Measurements from ENCODE around the gene DNAJC7.

The DNAJC7 gene

DNA sequence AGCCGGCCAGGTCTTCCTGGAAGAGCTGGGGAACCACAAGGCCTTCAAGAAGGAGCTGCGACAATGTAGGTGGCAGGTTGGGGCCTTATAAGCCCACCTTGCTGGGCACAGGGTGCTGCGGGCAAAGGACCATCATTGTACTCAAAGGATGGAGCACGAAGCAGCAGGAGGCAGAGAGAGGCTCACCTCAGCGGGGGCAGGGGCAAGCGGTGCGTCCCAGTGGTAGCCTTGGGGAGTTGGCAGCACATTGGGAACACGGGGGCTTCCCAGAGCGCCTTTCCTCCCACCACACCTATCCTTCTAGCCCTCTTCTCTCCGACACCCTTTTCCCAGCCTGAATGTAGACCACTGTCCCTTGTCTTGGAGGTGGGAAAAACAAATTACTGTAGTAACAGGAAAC, 48.6 kb downstream of the DNAJC7 start:
- no peak for DNase-seq (ENCODE audit: low spot score)
- TF ChIP-seq, protein P1, sequence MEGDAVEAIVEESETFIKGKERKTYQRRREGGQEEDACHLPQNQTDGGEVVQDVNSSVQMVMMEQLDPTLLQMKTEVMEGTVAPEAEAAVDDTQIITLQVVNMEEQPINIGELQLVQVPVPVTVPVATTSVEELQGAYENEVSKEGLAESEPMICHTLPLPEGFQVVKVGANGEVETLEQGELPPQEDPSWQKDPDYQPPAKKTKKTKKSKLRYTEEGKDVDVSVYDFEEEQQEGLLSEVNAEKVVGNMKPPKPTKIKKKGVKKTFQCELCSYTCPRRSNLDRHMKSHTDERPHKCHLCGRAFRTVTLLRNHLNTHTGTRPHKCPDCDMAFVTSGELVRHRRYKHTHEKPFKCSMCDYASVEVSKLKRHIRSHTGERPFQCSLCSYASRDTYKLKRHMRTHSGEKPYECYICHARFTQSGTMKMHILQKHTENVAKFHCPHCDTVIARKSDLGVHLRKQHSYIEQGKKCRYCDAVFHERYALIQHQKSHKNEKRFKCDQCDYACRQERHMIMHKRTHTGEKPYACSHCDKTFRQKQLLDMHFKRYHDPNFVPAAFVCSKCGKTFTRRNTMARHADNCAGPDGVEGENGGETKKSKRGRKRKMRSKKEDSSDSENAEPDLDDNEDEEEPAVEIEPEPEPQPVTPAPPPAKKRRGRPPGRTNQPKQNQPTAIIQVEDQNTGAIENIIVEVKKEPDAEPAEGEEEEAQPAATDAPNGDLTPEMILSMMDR (IDR thresholded peaks at IDR 0.05; ENCODE audit: extremely low read depth, insufficient read depth, missing control alignments), result no peak
- in situ Hi-C loops (cut with MboI; ENCODE audit: low pct_unique_long_range_greater_than_20kb, low sequenced_read_pairs, unreplicated experiment), result loop anchor here (10.0 kb wide), 1 partner anchor 136 kb away; no protein-coding TSS in a partner anchor

GRCh38 chr17:41967921-41968578, 49.2 kb downstream of the DNAJC7 start:
- TF ChIP-seq, protein P1 (IDR thresholded peaks at IDR 0.05; ENCODE audit: extremely low read depth, insufficient read depth, missing control alignments), result no peak
- in situ Hi-C loops (cut with MboI; ENCODE audit: low pct_unique_long_range_greater_than_20kb, low sequenced_read_pairs, unreplicated experiment), result loop anchor here (10.0 kb wide), 1 partner anchor 137 kb away; no protein-coding TSS in a partner anchor
- DNase-seq (ENCODE audit: low spot score), result no peak

- peak; percentile 59 for DNase-seq (ENCODE audit: low spot score)
- TF ChIP-seq, protein P1 (IDR thresholded peaks at IDR 0.05; ENCODE audit: extremely low read depth, insufficient read depth, missing control alignments), result no peak
- in situ Hi-C loops (cut with MboI; ENCODE audit: low pct_unique_long_range_greater_than_20kb, low sequenced_read_pairs, unreplicated experiment), result loop anchor here (10.0 kb wide), 1 partner anchor 137 kb away; no protein-coding TSS in a partner anchor
Measured at GRCh38 chr17:41967141-41967920, 49.9 kb downstream of the DNAJC7 start.

DNA sequence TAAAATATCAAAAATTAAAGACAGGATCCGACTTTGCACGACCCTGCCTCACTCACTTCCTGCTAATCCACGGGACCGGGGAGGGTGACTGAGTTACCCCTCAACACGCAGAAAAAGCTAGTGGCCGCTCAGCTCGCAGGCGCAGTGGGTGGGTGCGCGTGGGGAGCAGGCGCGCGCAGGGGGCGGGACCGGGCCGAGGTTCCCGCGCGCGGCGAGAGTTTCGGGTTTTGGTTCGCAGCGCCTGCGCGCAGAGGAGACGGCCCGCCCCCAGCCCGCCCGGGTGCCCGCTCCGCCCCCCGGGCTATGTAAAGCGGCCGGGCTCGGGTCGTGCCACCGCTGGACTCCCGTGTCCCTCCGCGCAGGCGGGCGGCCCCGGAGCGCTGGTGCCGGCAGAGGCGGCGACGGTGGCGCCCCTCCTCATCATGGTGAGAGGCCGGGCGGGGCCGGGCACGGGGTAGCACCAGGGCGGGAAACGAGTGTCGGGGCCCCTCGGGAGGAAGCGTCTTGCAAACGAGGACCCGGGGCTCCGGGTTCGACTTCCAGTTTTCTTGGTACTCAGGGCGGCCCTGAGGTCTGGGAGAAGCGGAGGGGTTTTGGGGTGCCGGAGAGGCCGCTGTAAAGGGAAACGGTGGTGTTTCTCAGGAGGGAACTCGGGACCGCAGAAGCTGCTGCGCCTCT, 50.6 kb downstream of the DNAJC7 start, which contains the start of gene CNP:
TSS of gene CNP (plus strand) at position 333 of the 678 bp plus-strand sequence. CDS start at position 423, 90 bp downstream.
- in situ Hi-C loops (cut with MboI; ENCODE audit: low pct_unique_long_range_greater_than_20kb, low sequenced_read_pairs, unreplicated experiment), result loop anchor here (10.0 kb wide), 1 partner anchor 138 kb away; no protein-coding TSS in a partner anchor
- DNase-seq (ENCODE audit: low spot score), result peak; percentile 98
- TF ChIP-seq, protein P1 (IDR thresholded peaks at IDR 0.05; ENCODE audit: extremely low read depth, insufficient read depth, missing control alignments), result no peak

DNA sequence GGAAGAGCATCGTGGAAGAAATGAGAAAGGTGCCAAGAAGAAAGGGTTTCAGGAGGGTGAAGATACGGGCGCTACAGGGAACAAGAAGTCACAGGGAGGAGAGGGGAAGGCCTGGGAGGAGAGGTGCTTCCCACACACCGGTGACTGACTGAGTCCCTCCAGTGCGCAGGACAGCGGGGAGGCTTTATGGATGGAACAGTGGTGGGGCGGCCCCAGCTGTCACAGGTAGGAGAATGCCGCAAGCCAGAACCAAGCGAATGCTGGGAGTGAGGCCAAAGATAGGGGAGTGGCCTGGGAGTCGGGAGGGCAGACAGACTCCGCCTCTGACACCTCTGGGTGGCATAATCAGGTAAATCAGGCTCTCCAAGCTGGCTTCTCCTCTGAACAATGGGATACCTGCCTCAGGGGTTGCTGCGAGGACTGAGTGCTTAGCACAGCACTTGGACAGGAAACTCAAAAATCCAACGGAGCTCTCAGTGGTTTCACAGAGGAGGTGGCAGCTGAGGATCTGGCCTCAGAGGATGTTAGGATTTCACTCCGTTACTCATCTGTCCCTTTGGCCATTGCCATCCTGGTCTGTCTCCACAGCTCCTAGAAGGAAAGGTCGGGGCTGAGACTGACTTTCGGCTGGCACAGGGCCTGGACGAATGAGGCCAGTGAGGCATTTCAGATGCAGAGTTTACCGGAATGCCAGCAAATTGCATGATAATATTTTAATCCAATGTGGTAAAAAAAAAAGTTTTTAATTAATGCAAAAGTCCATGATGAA, 51.4 kb downstream of the DNAJC7 start:
- TF ChIP-seq, protein P1 (IDR thresholded peaks at IDR 0.05; ENCODE audit: extremely low read depth, insufficient read depth, missing control alignments), result no peak
- DNase-seq (ENCODE audit: low spot score), result peak; percentile 84
- in situ Hi-C loops (cut with MboI; ENCODE audit: low pct_unique_long_range_greater_than_20kb, low sequenced_read_pairs, unreplicated experiment), result loop anchor here (10.0 kb wide), 1 partner anchor 139 kb away; no protein-coding TSS in a partner anchor

Data from GM13977 (cell line).